Measurements from ENCODE around the gene ST6GAL1.

ST6GAL1 gene

DNA sequence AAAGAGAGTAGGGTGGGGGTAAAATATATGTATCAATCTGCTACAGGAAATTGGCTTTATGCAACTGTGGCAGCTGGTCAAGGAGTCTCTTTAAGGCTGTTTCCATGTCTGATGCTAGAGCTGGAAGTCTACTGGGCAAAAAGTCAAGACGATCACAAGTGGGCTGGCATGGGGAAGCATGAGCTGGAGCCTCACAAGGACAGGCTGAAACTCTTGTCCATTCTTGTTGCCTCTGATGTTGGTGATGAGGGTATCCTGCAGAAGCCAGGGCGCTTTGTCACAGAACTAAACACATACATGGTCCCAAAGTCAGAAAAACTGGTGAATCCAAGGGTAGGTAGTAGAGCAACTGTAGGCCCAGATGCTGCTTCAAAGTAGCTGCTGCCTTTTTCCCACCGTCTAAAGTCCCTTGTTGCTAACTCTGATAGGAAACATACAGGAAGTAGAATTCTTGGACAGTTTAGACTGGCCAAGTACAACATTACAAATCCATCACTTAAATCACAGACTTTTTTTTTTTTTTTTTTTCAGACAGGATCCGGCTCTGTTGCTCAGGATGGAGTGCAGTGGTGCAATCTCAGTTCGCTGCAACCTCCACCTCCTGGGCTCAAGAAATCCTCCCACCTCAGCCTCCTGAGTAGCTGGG lies 154.8 kb downstream of the ST6GAL1 start:
- TF ChIP-seq, protein P1, sequence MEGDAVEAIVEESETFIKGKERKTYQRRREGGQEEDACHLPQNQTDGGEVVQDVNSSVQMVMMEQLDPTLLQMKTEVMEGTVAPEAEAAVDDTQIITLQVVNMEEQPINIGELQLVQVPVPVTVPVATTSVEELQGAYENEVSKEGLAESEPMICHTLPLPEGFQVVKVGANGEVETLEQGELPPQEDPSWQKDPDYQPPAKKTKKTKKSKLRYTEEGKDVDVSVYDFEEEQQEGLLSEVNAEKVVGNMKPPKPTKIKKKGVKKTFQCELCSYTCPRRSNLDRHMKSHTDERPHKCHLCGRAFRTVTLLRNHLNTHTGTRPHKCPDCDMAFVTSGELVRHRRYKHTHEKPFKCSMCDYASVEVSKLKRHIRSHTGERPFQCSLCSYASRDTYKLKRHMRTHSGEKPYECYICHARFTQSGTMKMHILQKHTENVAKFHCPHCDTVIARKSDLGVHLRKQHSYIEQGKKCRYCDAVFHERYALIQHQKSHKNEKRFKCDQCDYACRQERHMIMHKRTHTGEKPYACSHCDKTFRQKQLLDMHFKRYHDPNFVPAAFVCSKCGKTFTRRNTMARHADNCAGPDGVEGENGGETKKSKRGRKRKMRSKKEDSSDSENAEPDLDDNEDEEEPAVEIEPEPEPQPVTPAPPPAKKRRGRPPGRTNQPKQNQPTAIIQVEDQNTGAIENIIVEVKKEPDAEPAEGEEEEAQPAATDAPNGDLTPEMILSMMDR (conservative IDR thresholded peaks at IDR 0.05; ENCODE audit: low read length), result no peak
- no peak overlapping the region for H3K4me3 ChIP-seq (ENCODE audit: low read length)
- DNase-seq (ENCODE audit: low read depth), result no peak

DNA sequence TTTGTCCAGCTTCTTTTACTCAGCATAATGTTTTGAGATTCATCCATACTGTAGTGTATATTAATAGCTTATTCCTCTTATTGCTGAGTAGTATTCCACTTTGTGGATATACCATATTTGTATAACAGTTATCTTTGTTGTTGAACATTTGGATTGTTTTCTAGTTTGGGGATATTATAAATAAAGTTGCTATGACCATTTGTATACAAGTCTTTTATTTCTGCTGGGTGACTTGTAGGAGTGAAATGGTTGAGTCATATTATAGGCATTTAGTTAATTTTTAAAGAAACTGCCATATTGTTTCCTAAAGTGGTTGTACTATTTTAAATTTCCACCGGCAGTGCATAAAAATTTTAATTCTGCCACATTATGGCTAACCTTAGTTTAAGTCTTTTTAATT lies 155.6 kb downstream of the ST6GAL1 start:
- H3K4me3 ChIP-seq (ENCODE audit: low read length), result no peak overlapping the region
- DNase-seq (ENCODE audit: low read depth), result no peak
- TF ChIP-seq, protein P1 (conservative IDR thresholded peaks at IDR 0.05; ENCODE audit: low read length), result no peak

DNA sequence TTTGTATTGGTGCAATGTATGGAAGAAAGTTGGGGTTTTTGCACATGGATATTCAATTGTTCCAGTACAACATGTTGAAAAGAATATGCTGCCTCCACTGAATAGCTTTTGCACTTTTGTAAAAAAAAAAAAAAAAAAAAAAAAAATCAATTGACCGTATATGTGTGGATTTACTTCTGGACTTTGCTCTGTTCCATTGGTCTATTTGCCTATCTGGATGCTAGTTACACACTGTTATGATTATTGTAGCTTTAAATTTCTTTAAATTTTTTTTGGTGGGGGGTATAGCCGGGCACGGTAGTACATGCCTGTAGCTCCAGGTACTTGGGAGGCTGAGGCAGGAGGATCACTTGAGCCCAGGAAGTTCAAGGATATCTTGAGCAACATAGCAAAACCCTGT lies 156.5 kb downstream of the ST6GAL1 start:
- no peak for DNase-seq (ENCODE audit: low read depth)
- TF ChIP-seq, protein P1 (conservative IDR thresholded peaks at IDR 0.05; ENCODE audit: low read length), result no peak
- H3K4me3 ChIP-seq (ENCODE audit: low read length), result no peak overlapping the region

GRCh38 chr3:187088701-187089100 lies 158.4 kb downstream of the ST6GAL1 start:
- DNase-seq (ENCODE audit: low read depth), result no peak
- H3K4me3 ChIP-seq (ENCODE audit: low read length), result no peak overlapping the region
- TF ChIP-seq, protein P1 (conservative IDR thresholded peaks at IDR 0.05; ENCODE audit: low read length), result no peak

DNA sequence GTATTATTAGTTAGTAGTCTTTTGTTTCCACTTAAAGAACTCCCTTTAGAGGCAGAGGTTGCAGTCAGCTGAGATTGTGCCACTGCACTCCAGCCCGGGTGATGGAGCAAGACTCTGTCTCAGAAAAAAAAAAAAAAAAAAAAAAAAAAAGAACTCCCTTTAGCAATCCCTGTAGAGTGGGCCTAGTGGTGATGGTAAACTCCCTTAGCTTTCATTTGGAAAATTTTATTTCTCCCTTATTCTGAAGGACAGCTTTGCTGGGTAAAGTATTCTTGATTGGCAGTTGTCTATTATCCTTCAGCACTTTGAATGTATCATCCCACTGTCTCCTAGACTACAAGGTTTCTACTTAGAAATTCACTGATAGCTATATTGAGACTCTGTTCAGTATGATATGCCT lies 163.0 kb downstream of the ST6GAL1 start:
- TF ChIP-seq, protein P1 (conservative IDR thresholded peaks at IDR 0.05; ENCODE audit: low read length), result no peak
- H3K4me3 ChIP-seq (ENCODE audit: low read length), result no peak overlapping the region
- DNase-seq (ENCODE audit: low read depth), result no peak

DNA sequence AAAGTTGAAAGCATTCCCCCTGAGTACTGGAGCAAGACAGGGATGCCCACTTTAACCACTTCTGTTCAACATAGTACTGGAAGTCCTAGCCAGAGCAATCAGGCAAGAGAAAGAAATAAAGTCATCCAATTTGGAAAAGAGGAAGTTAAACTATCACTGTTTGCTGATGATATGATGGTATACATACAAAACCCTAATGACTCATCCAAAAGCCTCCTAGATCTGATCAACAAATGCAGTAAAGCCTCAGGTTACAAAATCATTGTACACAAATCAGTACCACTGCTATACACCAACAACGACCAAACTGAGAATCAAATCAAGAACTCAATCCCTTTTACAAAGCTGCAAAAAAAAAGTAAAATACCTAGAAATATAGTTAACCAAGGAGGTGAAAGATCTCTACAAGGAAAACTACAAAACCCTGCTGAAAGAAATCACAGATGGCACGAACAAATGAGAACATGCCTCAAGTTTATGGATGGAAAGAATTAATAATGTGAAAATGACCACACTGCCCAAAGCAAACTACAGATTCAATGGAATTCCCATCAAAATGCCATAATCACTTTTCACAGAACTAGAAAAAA lies 168.7 kb downstream of the ST6GAL1 start:
- TF ChIP-seq, protein P1 (conservative IDR thresholded peaks at IDR 0.05; ENCODE audit: low read length), result no peak
- no peak for DNase-seq (ENCODE audit: low read depth)
- no peak overlapping the region for H3K4me3 ChIP-seq (ENCODE audit: low read length)
